Measurements from ENCODE around the gene MTFP1.

GRCh38 chr22:30413745-30414524 lies 11.6 kb upstream of the MTFP1 start:
- TF ChIP-seq EZH2 (IDR thresholded peaks at IDR 0.05; ENCODE audit: low read depth, unreplicated experiment) (no peak), CTCF (conservative IDR thresholded peaks at IDR 0.05; ENCODE audit: low read depth in 2 of 2) (no peak), STAT1 (IDR thresholded peaks at IDR 0.05; ENCODE audit: unreplicated experiment) (no peak), CREB1 (CRISPR knock-in tag; IDR thresholded peaks at IDR 0.05; ENCODE audit: low read depth) (no peak), POLR2AphosphoS5 (IDR thresholded peaks at IDR 0.05; ENCODE audit: low read depth) (no peak)

Data from GM23338 (cell line).